HEK293 (cell line): ENCODE results near the gene ZBTB39.
A peak's percentile ranks its signal among the peaks of the same experiment; 100 is the strongest.

Experiments used
- CTCF ChIA-PET: fragments of 350-600 bp; formaldehyde crosslinking; extraction: SDS; loops from one replicate; lab custom pipeline; 2021; ENCODE audit warnings: antibody characterized with exemption; lab: Yijun Ruan, JAX
- POLR2A ChIA-PET: fragments of 300-600 bp; formaldehyde crosslinking; extraction: SDS; loops from one replicate; lab custom pipeline; 2020; ENCODE audit warnings: antibody characterized with exemption, inconsistent platforms; lab: Yijun Ruan, JAX
- H3K27ac ChIP-seq: fragments of 200-500 bp; sonication (Bioruptor generic); 2 replicates; pipeline ENCODE4 v1.5.1; 2014; ENCODE audit warnings: low read depth, low read length, control low read depth, inconsistent platforms; ENCODE audit errors: extremely low read depth
- H3K36me3 ChIP-seq, 2 experiments: fragments of 200-500 bp in 1 of 2; sonication (Bioruptor generic) in 1 of 2; 1 replicate in 1 of 2; 2 replicates in 1 of 2; pipeline ENCODE4 v1.5.1; 2014 to 2017; ENCODE audit warnings: inconsistent platforms in 2 of 2, low read length in 2 of 2; ENCODE audit not compliant: control insufficient read depth in 2 of 2, insufficient read depth in 1 of 2
- H3K4me1 ChIP-seq: fragments of 200-500 bp; sonication (Bioruptor generic); 2 replicates; pipeline ENCODE4 v1.5.1; 2014; ENCODE audit warnings: mild to moderate bottlenecking, low read length, inconsistent platforms; ENCODE audit not compliant: control insufficient read depth, insufficient read depth
- H3K4me3 ChIP-seq: 2 replicates; pipeline ENCODE4 v1.5.1; 2011; ENCODE audit warnings: low read depth, mild to moderate bottlenecking, control low read depth, low read length, moderate library complexity
- H3K9me3 ChIP-seq: fragments of 200-500 bp; sonication (Bioruptor generic); 2 replicates; pipeline ENCODE4 v1.5.1; 2014; ENCODE audit warnings: low read depth, low read length, inconsistent platforms; ENCODE audit not compliant: control insufficient read depth, insufficient read depth
- GLI2 ChIP-seq: fragments of 450-650 bp; formaldehyde crosslinking; IDR thresholded peaks from 2 replicates; pipeline ENCODE4; 2017; ENCODE audit warnings: missing biosample characterization, missing genetic modification characterization, low read depth, borderline replicate concordance
- PRDM1 ChIP-seq: fragments of 450-650 bp; formaldehyde crosslinking; IDR thresholded peaks from 2 replicates; pipeline ENCODE4; 2016; ENCODE audit warnings: missing biosample characterization, missing genetic modification characterization
- REST ChIP-seq: fragments of 450-650 bp; formaldehyde crosslinking; IDR thresholded peaks from 2 replicates; pipeline ENCODE4 v1.5.1; 2016; ENCODE audit warnings: missing biosample characterization, missing genetic modification characterization
- SCRT1 ChIP-seq: fragments of 450-650 bp; formaldehyde crosslinking; IDR thresholded peaks from 2 replicates; pipeline ENCODE4 v1.5.1; 2016; ENCODE audit warnings: missing biosample characterization, missing genetic modification characterization, borderline replicate concordance
- SP7 ChIP-seq: fragments of 450-650 bp; formaldehyde crosslinking; IDR thresholded peaks from 2 replicates; pipeline ENCODE4 v1.5.1; 2016; ENCODE audit warnings: missing biosample characterization, missing genetic modification characterization
- TRIM28 ChIP-seq: IDR thresholded peaks from 2 replicates; pipeline ENCODE4 v1.6.1; 2011; ENCODE audit warnings: low read length, control low read depth, borderline replicate concordance
- ZBTB20 ChIP-seq: fragments of 450-650 bp; formaldehyde crosslinking; IDR thresholded peaks from 2 replicates; pipeline ENCODE4 v1.5.1; 2016; ENCODE audit warnings: missing biosample characterization, missing genetic modification characterization
- ZBTB6 ChIP-seq: fragments of 450-650 bp; formaldehyde crosslinking; IDR thresholded peaks from 2 replicates; pipeline ENCODE4 v1.5.1; 2017; ENCODE audit warnings: missing biosample characterization, missing genetic modification characterization
- ZFHX2 ChIP-seq: fragments of 450-650 bp; formaldehyde crosslinking; conservative IDR thresholded peaks from 2 replicates; pipeline ENCODE4 v1.5.1; 2016; ENCODE audit warnings: missing biosample characterization, missing genetic modification characterization
- ZNF133 ChIP-seq: fragments of 450-650 bp; formaldehyde crosslinking; IDR thresholded peaks from 2 replicates; pipeline ENCODE4 v1.5.1; 2016; ENCODE audit warnings: missing biosample characterization, missing genetic modification characterization
- ZNF155 ChIP-seq: fragments of 450-650 bp; formaldehyde crosslinking; IDR thresholded peaks from 2 replicates; pipeline ENCODE4 v1.5.1; 2016; ENCODE audit warnings: missing biosample characterization, missing genetic modification characterization
- ZNF175 ChIP-seq: fragments of 450-650 bp; formaldehyde crosslinking; IDR thresholded peaks from 2 replicates; pipeline ENCODE4 v1.5.1; 2016; ENCODE audit warnings: missing biosample characterization, missing genetic modification characterization
- ZNF223 ChIP-seq: fragments of 450-650 bp; formaldehyde crosslinking; IDR thresholded peaks from 2 replicates; pipeline ENCODE4 v1.5.1; 2016; ENCODE audit warnings: missing biosample characterization, missing genetic modification characterization
- ZNF274 ChIP-seq, 2 experiments: fragments of 200-500 bp in 1 of 2; fragments of 450-650 bp in 1 of 2; sonication (Bioruptor generic) in 1 of 2; formaldehyde crosslinking in 1 of 2; IDR thresholded peaks; 2 replicates each; pipeline versions ENCODE4 v1.5.1 to v1.6.1; 2014 to 2016; ENCODE audit warnings: borderline replicate concordance in 1 of 2, inconsistent platforms in 1 of 2, low read length in 1 of 2, missing biosample characterization in 1 of 2, missing genetic modification characterization in 1 of 2
- ZNF280C ChIP-seq: fragments of 450-650 bp; formaldehyde crosslinking; IDR thresholded peaks from 2 replicates; pipeline ENCODE4 v1.5.1; 2016; ENCODE audit warnings: missing biosample characterization, missing genetic modification characterization
- ZNF302 ChIP-seq: fragments of 450-650 bp; formaldehyde crosslinking; IDR thresholded peaks from 2 replicates; pipeline ENCODE4 v1.5.1; 2016; ENCODE audit warnings: missing biosample characterization, missing genetic modification characterization, low read depth
- ZNF324 ChIP-seq: fragments of 450-650 bp; formaldehyde crosslinking; IDR thresholded peaks from 2 replicates; pipeline ENCODE4 v1.5.1; 2016; ENCODE audit warnings: missing biosample characterization, missing genetic modification characterization
- ZNF391 ChIP-seq: fragments of 450-650 bp; formaldehyde crosslinking; IDR thresholded peaks from 2 replicates; pipeline ENCODE4 v1.5.1; 2016; ENCODE audit warnings: low read depth, missing biosample characterization, missing genetic modification characterization, borderline replicate concordance
- ZNF449 ChIP-seq: fragments of 450-650 bp; formaldehyde crosslinking; IDR thresholded peaks from 2 replicates; pipeline ENCODE4 v1.5.1; 2017; ENCODE audit warnings: missing biosample characterization, mild to moderate bottlenecking, missing genetic modification characterization, moderate library complexity
- ZNF48 ChIP-seq: fragments of 450-650 bp; formaldehyde crosslinking; IDR thresholded peaks from 2 replicates; pipeline ENCODE4 v1.5.1; 2016; ENCODE audit warnings: missing biosample characterization, missing genetic modification characterization
- ZNF549 ChIP-seq: fragments of 450-650 bp; IDR thresholded peaks from 2 replicates; pipeline ENCODE4 v1.5.1; 2018; ENCODE audit warnings: missing biosample characterization, missing genetic modification characterization, mild to moderate bottlenecking, inconsistent platforms, moderate library complexity
- ZNF645 ChIP-seq: fragments of 450-650 bp; formaldehyde crosslinking; IDR thresholded peaks from 2 replicates; pipeline ENCODE4; 2016; ENCODE audit warnings: missing biosample characterization, missing genetic modification characterization
- ZNF664 ChIP-seq: fragments of 450-650 bp; formaldehyde crosslinking; IDR thresholded peaks from 2 replicates; pipeline ENCODE4 v1.5.1; 2016; ENCODE audit warnings: missing biosample characterization, missing genetic modification characterization
- ZNF670 ChIP-seq: fragments of 450-650 bp; formaldehyde crosslinking; IDR thresholded peaks from 2 replicates; pipeline ENCODE4 v1.5.1; 2016; ENCODE audit warnings: missing biosample characterization, missing genetic modification characterization, low read depth
- ZSCAN30 ChIP-seq: fragments of 450-650 bp; IDR thresholded peaks from 2 replicates; pipeline ENCODE4 v1.5.1; 2018; ENCODE audit warnings: missing biosample characterization, mild to moderate bottlenecking, missing genetic modification characterization, moderate library complexity

ZBTB39 gene

GRCh38 chr12:57003395-57003794 is 3.0 kb downstream of the ZBTB39 start:
- POLR2A ChIA-PET = interaction anchor here (1.2 kb wide), 1 partner anchor 124 kb away, joined by 3 read pairs; no protein-coding TSS in a partner anchor
- Histone ChIP-seq H3K9me3 (no peaks in the 10 kb centered on the region), H3K36me3 (peaks cover 11 to 64% of the 10 kb centered on the region in 2 experiments), H3K27ac (no peak overlapping the region), H3K4me1 (peaks cover 4% of the 10 kb centered on the region; the same call in 1 of the 2 replicates), H3K4me3 (no peak overlapping the region)
- CTCF ChIA-PET = interaction anchor here (0.5 to 9.7 kb wide), 10 partner anchors 9 to 303 kb away, joined by 3 to 117 read pairs (median 4); partner anchors contain the start of genes PRIM1 and STAT6
- TF ChIP-seq ZBTB20 (tag by site-specific recombination) (no peak), ZNF549 (tag by site-specific recombination) (no peak), ZNF133 (tag by site-specific recombination) (no peak), PRDM1 (no peak), ZNF48 (tag by site-specific recombination) (no peak), ZNF155 (tag by site-specific recombination) (no peak), ZNF274 (IDR thresholded peaks at IDR 0.05; ENCODE audit: low read length) (no peak), ZNF274 (tag by site-specific recombination; IDR thresholded peaks at IDR 0.05; ENCODE audit: borderline replicate concordance) (no peak), GLI2 (no peak), ZBTB6 (tag by site-specific recombination) (no peak), ZNF645 (tag by site-specific recombination) (no peak), SCRT1 (no peak), ZNF449 (no peak), ZNF664 (no peak), ZNF175 (tag by site-specific recombination) (no peak), ZNF324 (tag by site-specific recombination) (no peak), ZNF223 (tag by site-specific recombination) (no peak), ZNF280C (tag by site-specific recombination) (no peak)

GRCh38 chr12:57001448-57001906 is 4.9 kb downstream of the ZBTB39 start:
- peaks cover 11 to 72% of the 10 kb centered on the region in 2 experiments for H3K36me3 ChIP-seq
- no peaks in the 10 kb centered on the region for H3K9me3 ChIP-seq
- ChIA-PET POLR2A (interaction anchor here (1.0 kb wide), 1 partner anchor 111 kb away, joined by 3 read pairs; no protein-coding TSS in a partner anchor), CTCF (interaction anchor here (0.5 to 9.7 kb wide), 40 partner anchors 8 to 488 kb away, joined by 3 to 117 read pairs (median 4); partner anchors contain the start of genes HSD17B6, NACA, PRIM1 and STAT6)
- H3K27ac ChIP-seq = no peak overlapping the region
- no peak overlapping the region for H3K4me3 ChIP-seq
- peaks cover 4% of the 10 kb centered on the region; the same call in 1 of the 2 replicates for H3K4me1 ChIP-seq
- 0 out of 2 replicates have a peak, but pooled peaks have one; percentile 16 for TF ChIP-seq ZSCAN30 (tag by site-specific recombination)
- no peak for TF ChIP-seq ZNF302 (tag by site-specific recombination)
- peak; percentile 96 for TF ChIP-seq ZFHX2 (tag by site-specific recombination)
- no peak for TF ChIP-seq TRIM28
- TF ChIP-seq ZNF175 (tag by site-specific recombination) = no peak
- no peak for TF ChIP-seq ZNF391 (tag by site-specific recombination)
- TF ChIP-seq REST (tag by site-specific recombination) = no peak
- no peak for TF ChIP-seq ZNF670 (tag by site-specific recombination)
- TF ChIP-seq SP7 = 0 out of 2 replicates have a peak, but pooled peaks have one; percentile 31
